Body of pancreas (tissue), 4 donors: ENCODE measurements around the gene GARS1.

Source experiments
- POLR2A ChIP-seq, 3 donors: fragments of 450-650 bp; IDR thresholded peaks; one replicate each; pipeline ENCODE4 v1.6.1; 2016; ENCODE audit warnings: antibody characterized with exemption in 3 of 3, mild to moderate bottlenecking in 2 of 3
- TF ChIP-seq, protein P1 (sequence below), 7 experiments: fragments of 450-650 bp in 4 of 7; fragments of 200-600 bp in 3 of 7; sonication (generic) in 3 of 7; IDR thresholded peaks; one replicate each; pipeline ENCODE4 v1.5.1; 2016 to 2019; ENCODE audit warnings: antibody characterized with exemption in 7 of 7

DNA sequence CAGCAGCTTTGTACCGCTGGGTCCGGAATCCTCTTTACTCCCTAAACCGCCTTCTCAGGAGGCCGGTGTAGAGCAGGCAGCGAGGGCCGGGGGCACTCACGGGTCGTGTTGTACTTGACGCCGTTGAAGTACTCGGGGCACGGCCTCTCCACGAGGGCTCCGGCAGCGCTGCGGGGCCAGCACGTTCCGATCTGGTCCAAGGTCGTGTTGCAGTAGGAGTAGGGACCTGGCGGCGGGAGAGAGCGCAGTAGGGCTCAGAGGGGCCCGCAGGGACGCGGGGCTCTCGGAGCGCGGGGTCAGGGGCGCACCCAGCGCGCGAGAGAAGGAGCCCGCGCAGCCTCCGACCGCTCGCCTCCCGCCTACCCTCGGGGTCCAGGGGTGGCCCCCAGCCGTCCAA lies 87.1 kb downstream of the GARS1 start:
- TF ChIP-seq, protein P1, sequence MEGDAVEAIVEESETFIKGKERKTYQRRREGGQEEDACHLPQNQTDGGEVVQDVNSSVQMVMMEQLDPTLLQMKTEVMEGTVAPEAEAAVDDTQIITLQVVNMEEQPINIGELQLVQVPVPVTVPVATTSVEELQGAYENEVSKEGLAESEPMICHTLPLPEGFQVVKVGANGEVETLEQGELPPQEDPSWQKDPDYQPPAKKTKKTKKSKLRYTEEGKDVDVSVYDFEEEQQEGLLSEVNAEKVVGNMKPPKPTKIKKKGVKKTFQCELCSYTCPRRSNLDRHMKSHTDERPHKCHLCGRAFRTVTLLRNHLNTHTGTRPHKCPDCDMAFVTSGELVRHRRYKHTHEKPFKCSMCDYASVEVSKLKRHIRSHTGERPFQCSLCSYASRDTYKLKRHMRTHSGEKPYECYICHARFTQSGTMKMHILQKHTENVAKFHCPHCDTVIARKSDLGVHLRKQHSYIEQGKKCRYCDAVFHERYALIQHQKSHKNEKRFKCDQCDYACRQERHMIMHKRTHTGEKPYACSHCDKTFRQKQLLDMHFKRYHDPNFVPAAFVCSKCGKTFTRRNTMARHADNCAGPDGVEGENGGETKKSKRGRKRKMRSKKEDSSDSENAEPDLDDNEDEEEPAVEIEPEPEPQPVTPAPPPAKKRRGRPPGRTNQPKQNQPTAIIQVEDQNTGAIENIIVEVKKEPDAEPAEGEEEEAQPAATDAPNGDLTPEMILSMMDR (IDR thresholded peaks at IDR 0.05) = no peak
- no peak for TF ChIP-seq POLR2A (IDR thresholded peaks at IDR 0.05)
